PC-3 (cell line): ENCODE measurements around the gene MPZL1. TPM values are rescaled to one million over a fixed set of nuclear protein-coding genes. Genes with fewer than 3 reads are reported as not detected.

Experiments used
- ATAC-seq: fragments of 200-7000 bp; cut with Tn5 transposase; 2 replicates; pipeline ENCODE4 v1.9.1; 2020; ENCODE audit warnings: mild to moderate bottlenecking, moderate library complexity
- BruUV-seq: library from RNA; stranded (reverse); fragments of 400-500 nt; replicated peaks from 2 replicates; lab custom pipeline; 2021; lab: Mats Ljungman, UMichigan
- CTCF ChIA-PET: fragments of 300-600 bp; sonication (Branson Sonifier 250); formaldehyde crosslinking; loops from one replicate; lab custom pipeline; 2022; ENCODE audit warnings: antibody characterized with exemption; lab: Charles Lee
- POLR2A ChIA-PET: fragments of 300-600 bp; sonication (Branson Sonifier 250); formaldehyde crosslinking; loops from one replicate; lab custom pipeline; 2022; ENCODE audit warnings: antibody characterized with exemption; ENCODE audit not compliant: unreplicated experiment; lab: Charles Lee
- DNase-seq: peaks from one replicate; pipeline ENCODE4 v3.0.0-alpha.2; 2015
- H2AFZ ChIP-seq: fragments of 300-600 bp; sonication (generic); 2 replicates; pipeline ENCODE4 v1.6.0; 2016; ENCODE audit warnings: antibody characterized with exemption, low read length
- H3F3A ChIP-seq: fragments of 300-600 bp; sonication (generic); one replicate; pipeline ENCODE4 v1.6.0; 2017; ENCODE audit warnings: antibody characterized with exemption, low read length, control low read depth, mild to moderate bottlenecking; ENCODE audit not compliant: unreplicated experiment
- H3K27ac ChIP-seq: fragments of 300-600 bp; sonication (generic); 2 replicates; pipeline ENCODE4 v1.5.1; 2016; ENCODE audit warnings: mild to moderate bottlenecking, low read length
- H3K27me3 ChIP-seq: fragments of 300-600 bp; sonication (generic); 2 replicates; pipeline ENCODE4 v1.6.1; 2016; ENCODE audit warnings: low read length, mixed read lengths
- H3K36me3 ChIP-seq: fragments of 300-600 bp; sonication (generic); 2 replicates; pipeline ENCODE4 v1.6.1; 2016; ENCODE audit warnings: low read depth, mixed run types, low read length, mixed read lengths
- H3K4me1 ChIP-seq: fragments of 300-600 bp; sonication (generic); 2 replicates; pipeline ENCODE4 v1.5.1; 2016; ENCODE audit warnings: low read length; ENCODE audit not compliant: insufficient read depth
- H3K4me2 ChIP-seq: fragments of 300-600 bp; sonication (generic); 2 replicates; pipeline ENCODE4 v1.6.0; 2016; ENCODE audit warnings: low read length
- H3K4me3 ChIP-seq: fragments of 300-600 bp; sonication (generic); 2 replicates; pipeline ENCODE4 v1.5.1; 2016; ENCODE audit warnings: mild to moderate bottlenecking, low read length, mixed read lengths
- H3K79me2 ChIP-seq: fragments of 300-600 bp; sonication (generic); 2 replicates; pipeline ENCODE4 v1.6.1; 2017; ENCODE audit warnings: low read length, mixed read lengths
- H3K9ac ChIP-seq: fragments of 300-600 bp; sonication (generic); 2 replicates; pipeline ENCODE4 v1.6.0; 2016; ENCODE audit warnings: mild to moderate bottlenecking, low read length
- H3K9me2 ChIP-seq: fragments of 300-600 bp; sonication (generic); replicated peaks from 2 replicates; pipeline ENCODE4 v1.6.1; 2016; ENCODE audit warnings: mixed run types, low read length, mixed read lengths
- H3K9me3 ChIP-seq: fragments of 300-600 bp; sonication (generic); 2 replicates; pipeline ENCODE4 v1.6.1; 2016; ENCODE audit warnings: low read length, mixed read lengths
- H4K20me1 ChIP-seq: fragments of 300-600 bp; sonication (generic); 2 replicates; pipeline ENCODE4 v1.6.1; 2016; ENCODE audit warnings: low read length, mixed read lengths
- EZH2 ChIP-seq: fragments of 300-600 bp; sonication (generic); IDR thresholded peaks from one replicate; pipeline ENCODE4 v1.6.1; 2017; ENCODE audit warnings: antibody characterized with exemption, mild to moderate bottlenecking, low read length; ENCODE audit not compliant: unreplicated experiment
- EZH2phosphoT487 ChIP-seq: fragments of 300-600 bp; sonication (generic); IDR thresholded peaks from 2 replicates; pipeline ENCODE4 v1.6.1; 2018; ENCODE audit warnings: mild to moderate bottlenecking, antibody characterized with exemption, low read length, borderline replicate concordance
- intact Hi-C: fragments of 100-400 bp; cut with micrococcal nuclease; formaldehyde crosslinking; loops from 2 replicates; pipeline ENCODE4 v1.9.0; 2023
- total RNA-seq: library from RNA; depleted of rRNA; stranded (reverse); fragments of >200 nt; gene quantifications from 2 replicates; pipeline ENCODE4 v1.2.3, GENCODE V29; 2014
- TF ChIP-seq, protein P1 (sequence below): fragments of 300-600 bp; sonication (generic); conservative IDR thresholded peaks from 2 replicates; pipeline ENCODE4 v1.5.1; 2017; ENCODE audit warnings: antibody characterized with exemption, low read depth, mild to moderate bottlenecking, low read length

The MPZL1 gene
- total RNA-seq, 1 experiment from 2014 or later, result 86.5 TPM

DNA sequence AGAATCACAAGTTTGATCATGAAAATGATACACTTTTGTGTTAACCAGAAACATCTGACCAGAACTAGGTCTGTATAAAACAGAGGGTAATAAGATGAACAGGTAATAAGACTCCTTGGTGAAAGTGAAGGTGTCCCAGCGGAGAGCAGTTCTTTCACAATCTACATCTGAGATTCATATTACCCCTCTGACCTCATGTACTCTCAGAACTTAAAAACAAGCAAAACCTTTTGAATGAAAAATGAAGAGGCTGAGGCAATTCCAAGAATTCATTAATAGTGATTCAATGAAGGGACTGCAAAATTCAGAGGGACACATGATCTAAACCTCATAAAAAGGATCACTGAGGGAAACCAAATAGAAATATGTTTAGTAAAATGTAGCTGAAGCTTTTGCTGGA, 10.9 kb upstream of the MPZL1 start:
- Histone ChIP-seq H2AFZ (no peak overlapping the region), H3K36me3 (no peaks in the 10 kb centered on the region), H3K79me2 (no peaks in the 10 kb centered on the region), H3K4me1 (0 out of 2 replicates have a peak, but pooled peaks cover 3% of the 10 kb centered on the region), H3F3A (no peaks in the 10 kb centered on the region), H3K4me3 (no peak overlapping the region), H3K27ac (no peak overlapping the region), H4K20me1 (no peaks in the 10 kb centered on the region), H3K4me2 (no peak overlapping the region), H3K9me2 (no peaks in the 10 kb centered on the region), H3K9ac (no peak overlapping the region), H3K9me3 (no peaks in the 10 kb centered on the region), H3K27me3 (peaks cover 6% of the 10 kb centered on the region; the same call in 1 of the 2 replicates)
- BruUV-seq, result no TSS peak
- DNase-seq, result no peak
- intact Hi-C loops, result no loop called here
- CTCF ChIA-PET, result no interaction called here
- POLR2A ChIA-PET, result no interaction called here
- TF ChIP-seq, protein P1, sequence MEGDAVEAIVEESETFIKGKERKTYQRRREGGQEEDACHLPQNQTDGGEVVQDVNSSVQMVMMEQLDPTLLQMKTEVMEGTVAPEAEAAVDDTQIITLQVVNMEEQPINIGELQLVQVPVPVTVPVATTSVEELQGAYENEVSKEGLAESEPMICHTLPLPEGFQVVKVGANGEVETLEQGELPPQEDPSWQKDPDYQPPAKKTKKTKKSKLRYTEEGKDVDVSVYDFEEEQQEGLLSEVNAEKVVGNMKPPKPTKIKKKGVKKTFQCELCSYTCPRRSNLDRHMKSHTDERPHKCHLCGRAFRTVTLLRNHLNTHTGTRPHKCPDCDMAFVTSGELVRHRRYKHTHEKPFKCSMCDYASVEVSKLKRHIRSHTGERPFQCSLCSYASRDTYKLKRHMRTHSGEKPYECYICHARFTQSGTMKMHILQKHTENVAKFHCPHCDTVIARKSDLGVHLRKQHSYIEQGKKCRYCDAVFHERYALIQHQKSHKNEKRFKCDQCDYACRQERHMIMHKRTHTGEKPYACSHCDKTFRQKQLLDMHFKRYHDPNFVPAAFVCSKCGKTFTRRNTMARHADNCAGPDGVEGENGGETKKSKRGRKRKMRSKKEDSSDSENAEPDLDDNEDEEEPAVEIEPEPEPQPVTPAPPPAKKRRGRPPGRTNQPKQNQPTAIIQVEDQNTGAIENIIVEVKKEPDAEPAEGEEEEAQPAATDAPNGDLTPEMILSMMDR, result no peak
- TF ChIP-seq EZH2phosphoT487, result no peak
- no peak for TF ChIP-seq EZH2
- no peak for ATAC-seq

DNA sequence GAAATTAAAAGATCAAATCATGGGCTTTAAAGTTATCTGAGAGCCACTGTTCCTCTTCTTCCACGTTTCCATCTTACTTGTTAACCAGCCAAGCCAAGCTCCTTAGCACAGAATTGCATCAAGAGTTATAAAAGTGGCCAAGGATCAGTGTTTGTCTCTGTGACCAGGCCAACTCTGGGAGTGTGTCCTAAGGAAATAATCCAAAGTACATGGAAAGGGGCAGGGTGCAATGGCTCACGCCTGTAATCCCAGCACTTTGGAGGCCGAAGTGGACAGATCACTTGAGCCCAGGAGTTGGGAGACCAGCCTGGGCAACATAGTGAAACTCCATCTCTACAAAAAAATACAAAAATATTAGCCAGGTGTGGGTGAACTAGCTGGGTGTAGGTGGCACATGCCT, 10.0 kb upstream of the MPZL1 start:
- Histone ChIP-seq H3K27ac (no peak overlapping the region), H3K4me1 (0 out of 2 replicates have a peak, but pooled peaks cover 3% of the 10 kb centered on the region), H4K20me1 (no peaks in the 10 kb centered on the region), H3K9me3 (no peaks in the 10 kb centered on the region), H2AFZ (no peak overlapping the region), H3K4me2 (no peak overlapping the region), H3K36me3 (no peaks in the 10 kb centered on the region), H3K79me2 (no peaks in the 10 kb centered on the region), H3K9me2 (no peaks in the 10 kb centered on the region), H3K9ac (no peak overlapping the region), H3K27me3 (no peaks in the 10 kb centered on the region), H3K4me3 (no peak overlapping the region), H3F3A (no peaks in the 10 kb centered on the region)
- TF ChIP-seq EZH2 (no peak), EZH2phosphoT487 (no peak)
- TF ChIP-seq, protein P1, result no peak
- ATAC-seq (no peak), DNase-seq (no peak)
- POLR2A ChIA-PET, result no interaction called here
- intact Hi-C loops, result no loop called here
- CTCF ChIA-PET, result no interaction called here
- no TSS peak for BruUV-seq

DNA sequence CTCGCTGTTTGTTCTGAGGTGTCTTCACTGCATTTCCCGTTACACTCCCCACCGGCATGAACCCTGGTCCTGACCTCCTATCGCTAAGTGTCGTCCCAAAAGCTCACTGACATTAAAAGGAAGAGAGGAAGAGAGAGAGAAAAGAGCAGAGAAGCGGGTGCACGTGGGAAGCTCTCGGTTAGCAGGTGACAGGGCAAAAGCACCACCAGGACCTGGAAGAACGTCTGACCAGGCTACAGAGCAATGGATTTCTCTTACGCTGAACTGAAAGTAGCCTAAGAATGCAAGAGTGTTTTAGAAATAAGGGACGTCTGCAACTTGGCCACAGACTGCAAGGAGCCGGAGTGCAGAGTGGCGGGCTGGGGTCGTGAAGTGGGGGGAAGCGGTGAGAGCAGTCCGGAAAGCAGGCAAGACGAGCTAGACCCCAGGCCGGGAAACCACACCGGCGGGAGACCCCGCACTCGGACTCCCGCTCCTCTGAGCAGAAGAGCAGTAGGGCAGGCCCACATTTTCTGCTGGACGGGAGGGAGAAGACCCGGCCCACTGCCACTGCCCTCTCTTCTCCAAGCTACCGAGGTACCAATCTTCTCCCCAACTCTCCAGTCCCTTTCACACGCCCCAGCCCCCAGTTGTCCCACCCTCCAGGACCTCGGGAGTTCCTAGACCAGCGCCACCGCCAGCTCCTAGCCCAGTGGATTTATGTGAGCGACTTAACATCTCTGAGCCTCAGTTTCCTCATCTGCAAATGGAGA, 8.3 kb upstream of the MPZL1 start:
- H3K79me2 ChIP-seq, result no peaks in the 10 kb centered on the region
- peak overlapping the region; percentile 84 for H3K9ac ChIP-seq
- ChIA-PET CTCF (interaction anchor here (0.5 to 0.8 kb wide), 4 partner anchors 47 to 631 kb away, joined by 3 to 4 read pairs (median 4); no protein-coding TSS in a partner anchor), POLR2A (no interaction called here)
- intact Hi-C loops, result no loop called here
- H3K36me3 ChIP-seq, result no peaks in the 10 kb centered on the region
- no peak overlapping the region for H3K27ac ChIP-seq
- no peaks in the 10 kb centered on the region for H3K27me3 ChIP-seq
- peak overlapping the region; percentile 79 for H2AFZ ChIP-seq
- H3K9me3 ChIP-seq, result no peaks in the 10 kb centered on the region
- no peaks in the 10 kb centered on the region for H3F3A ChIP-seq
- H3K4me1 ChIP-seq, result peaks cover 6% of the 10 kb centered on the region; the same call in 1 of the 2 replicates
- peak overlapping the region; percentile 85 for H3K4me3 ChIP-seq
- DNase-seq, result no peak
- TF ChIP-seq EZH2phosphoT487, result no peak
- no peak for TF ChIP-seq EZH2
- TF ChIP-seq, protein P1, result no peak
- H4K20me1 ChIP-seq, result no peaks in the 10 kb centered on the region
- BruUV-seq, result no TSS peak
- peak overlapping the region; percentile 93 for H3K4me2 ChIP-seq
- H3K9me2 ChIP-seq, result no peaks in the 10 kb centered on the region
- ATAC-seq, result no peak
